HG03460 (cell line): Measurements from ENCODE around the gene FOXC1.

Experiments used
- ATAC-seq: cut with Tn5 transposase; IDR thresholded peaks from one replicate; pipeline ENCODE4 v1.9.1; 2021; ENCODE audit not compliant: unreplicated experiment

Gene FOXC1

GRCh38 chr6:1598886-1599285 is 10.8 kb upstream of the FOXC1 start:
- no peak for ATAC-seq

GRCh38 chr6:1599469-1599868 is 10.2 kb upstream of the FOXC1 start:
- no peak for ATAC-seq

GRCh38 chr6:1600063-1600763 is 9.5 kb upstream of the FOXC1 start:
- ATAC-seq = no peak

GRCh38 chr6:1600764-1601157 is 9.0 kb upstream of the FOXC1 start:
- ATAC-seq = no peak

- no peak for ATAC-seq
These were observed 8.3 kb upstream of the FOXC1 start for GRCh38 chr6:1601158-1602048.

- ATAC-seq = no peak
These were observed 7.5 kb upstream of the FOXC1 start for GRCh38 chr6:1602049-1602713.

GRCh38 chr6:1603708-1604107 is 6.0 kb upstream of the FOXC1 start:
- ATAC-seq = no peak

GRCh38 chr6:1604158-1605003 is 5.3 kb upstream of the FOXC1 start:
- peak; percentile 66 for ATAC-seq

GRCh38 chr6:1605004-1605892 is 4.5 kb upstream of the FOXC1 start:
- ATAC-seq = no peak

- no peak for ATAC-seq
These were observed 3.6 kb upstream of the FOXC1 start for GRCh38 chr6:1605893-1606779.

- no peak for ATAC-seq
These were observed 2.8 kb upstream of the FOXC1 start for GRCh38 chr6:1606780-1607515.

- ATAC-seq = no peak
These were observed 2.0 kb upstream of the FOXC1 start for GRCh38 chr6:1607516-1608221.

GRCh38 chr6:1608222-1609040 is 1.3 kb upstream of the FOXC1 start:
- ATAC-seq = no peak

GRCh38 chr6:1609041-1609647 is 571 bp upstream of the FOXC1 start:
- ATAC-seq = no peak

- no peak for ATAC-seq
These were observed 994 bp downstream of the FOXC1 start for GRCh38 chr6:1610497-1611321.

GRCh38 chr6:1611322-1611571 is 1.5 kb downstream of the FOXC1 start:
- no peak for ATAC-seq
